NCI-H2081 (cell line): Measurements from ENCODE around the gene TIGD6.
A peak's percentile ranks its signal among the peaks of the same experiment; 100 is the strongest.
"Not testable (repeated sequence)": the region's sequence is repeated elsewhere in the genome, so short reads cannot be mapped to it uniquely, and the experiment has no call there.

Source experiments
- DNase-seq, 2 experiments: peaks; one replicate each; lab custom pipeline; 2025; lab: John Stamatoyannopoulos, UW

Gene TIGD6

GRCh38 chr5:149969181-149969930 lies 31.1 kb downstream of the TIGD6 start:
- DNase-seq: no peak

- DNase-seq: no peak
Measured at GRCh38 chr5:149966946-149967345, 33.5 kb downstream of the TIGD6 start.

GRCh38 chr5:149963729-149964128 lies 36.7 kb downstream of the TIGD6 start:
- DNase-seq: no peak

GRCh38 chr5:149962601-149963300 lies 37.7 kb downstream of the TIGD6 start:
- DNase-seq: no peak

- DNase-seq: peak; percentile 4 to 17
Measured at GRCh38 chr5:149961957-149962409, 38.5 kb downstream of the TIGD6 start.

- DNase-seq: no peak
Measured at GRCh38 chr5:149961186-149961685, 39.2 kb downstream of the TIGD6 start.

- peak; percentile 92 to 94 for DNase-seq
Measured at GRCh38 chr5:149960272-149961185, 39.9 kb downstream of the TIGD6 start, which contains the start of gene SLC26A2. TSS of gene SLC26A2 (plus strand) at chr5:149960758. CDS start at chr5:149977653, 16,895 bp downstream.

- DNase-seq: no peak
Measured at GRCh38 chr5:149959406-149960236, 40.8 kb downstream of the TIGD6 start.

- DNase-seq: no peak
Measured at GRCh38 chr5:149957855-149958254, 42.6 kb downstream of the TIGD6 start.

GRCh38 chr5:149956685-149957084 lies 43.8 kb downstream of the TIGD6 start:
- DNase-seq: no peak

- no peak for DNase-seq
Measured at GRCh38 chr5:149954798-149955197, 45.7 kb downstream of the TIGD6 start.

- DNase-seq: no peak
Measured at GRCh38 chr5:149953436-149954121, 46.9 kb downstream of the TIGD6 start.

- DNase-seq: no peak
Measured at GRCh38 chr5:149951138-149951749, 49.2 kb downstream of the TIGD6 start.

- no peak for DNase-seq
Measured at GRCh38 chr5:149948993-149949392, 51.5 kb downstream of the TIGD6 start.

GRCh38 chr5:149946118-149946517 lies 54.3 kb downstream of the TIGD6 start:
- no peak for DNase-seq

GRCh38 chr5:149944666-149945065 lies 55.8 kb downstream of the TIGD6 start, which contains the start of gene PDE6A:
TSS of gene PDE6A (minus strand) at chr5:149944793. CDS start at chr5:149944673, 120 bp downstream.
- DNase-seq: no peak

GRCh38 chr5:149943177-149943949 lies 57.1 kb downstream of the TIGD6 start:
- DNase-seq: not testable (repeated sequence)
